GM18520 (cell line): ENCODE measurements around the gene VAV2.

Experiments
- ATAC-seq: cut with Tn5 transposase; IDR thresholded peaks from one replicate; pipeline ENCODE4 v1.9.1; 2021; ENCODE audit not compliant: unreplicated experiment

The VAV2 gene

DNA sequence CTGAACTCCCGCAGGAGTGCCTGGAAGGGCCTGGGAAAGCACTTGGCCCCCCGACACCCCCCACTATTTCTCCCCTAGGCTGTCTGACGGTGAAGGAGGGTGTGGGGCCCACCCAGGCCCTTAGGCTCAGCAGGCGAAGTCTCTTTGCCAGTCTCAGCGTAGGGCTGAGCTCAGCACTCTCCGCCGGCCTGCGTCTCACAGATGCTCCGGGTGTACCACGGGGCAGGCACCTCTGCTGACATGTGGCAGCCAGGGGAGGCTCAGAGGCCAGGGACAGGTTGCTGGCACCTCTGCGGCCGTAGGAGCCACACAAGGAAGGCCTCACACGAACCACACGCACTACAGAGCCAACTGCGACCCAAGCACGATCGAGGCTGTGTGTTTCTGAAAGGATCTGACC lies 114.2 kb downstream of the VAV2 start:
- no peak for ATAC-seq

DNA sequence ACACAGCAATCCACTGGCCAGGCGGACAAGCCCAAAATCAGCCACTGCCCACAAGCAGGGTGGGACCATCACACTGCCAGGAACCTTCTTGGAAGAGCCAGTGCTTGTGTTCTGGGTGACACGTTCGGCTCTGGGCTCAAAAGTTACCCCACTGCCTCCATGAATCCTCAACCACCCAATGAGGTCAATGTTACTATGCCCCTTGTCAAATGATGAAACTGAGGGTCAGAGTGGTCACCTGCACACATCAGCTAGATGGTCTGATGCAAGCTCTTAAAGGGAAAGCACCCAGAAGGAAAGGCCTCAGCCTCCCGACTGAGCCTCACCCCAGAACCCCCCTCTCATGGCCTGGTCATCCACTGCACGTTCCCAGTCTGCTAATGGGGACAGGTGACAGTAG lies 114.8 kb downstream of the VAV2 start:
- no peak for ATAC-seq

DNA sequence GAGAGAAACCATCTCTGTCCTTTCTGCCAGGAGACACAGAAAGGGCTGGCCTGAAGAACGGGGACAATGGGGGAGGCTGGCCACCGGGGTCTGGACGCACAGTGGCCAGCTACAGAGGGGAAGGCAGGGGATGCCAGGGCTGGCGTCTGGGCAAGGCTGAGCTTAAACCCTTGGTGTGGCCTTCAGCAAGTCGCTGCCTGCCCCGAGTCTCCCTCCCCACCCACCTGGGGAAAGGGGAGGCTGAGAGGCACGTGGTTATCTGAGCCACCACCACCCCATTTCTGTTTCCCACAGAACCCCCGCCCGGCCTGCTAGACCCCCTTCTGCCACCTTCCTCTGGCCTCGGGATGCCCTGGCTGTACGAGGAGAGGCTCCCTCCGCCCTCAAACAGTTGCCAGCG lies 115.3 kb downstream of the VAV2 start:
- ATAC-seq: no peak

DNA sequence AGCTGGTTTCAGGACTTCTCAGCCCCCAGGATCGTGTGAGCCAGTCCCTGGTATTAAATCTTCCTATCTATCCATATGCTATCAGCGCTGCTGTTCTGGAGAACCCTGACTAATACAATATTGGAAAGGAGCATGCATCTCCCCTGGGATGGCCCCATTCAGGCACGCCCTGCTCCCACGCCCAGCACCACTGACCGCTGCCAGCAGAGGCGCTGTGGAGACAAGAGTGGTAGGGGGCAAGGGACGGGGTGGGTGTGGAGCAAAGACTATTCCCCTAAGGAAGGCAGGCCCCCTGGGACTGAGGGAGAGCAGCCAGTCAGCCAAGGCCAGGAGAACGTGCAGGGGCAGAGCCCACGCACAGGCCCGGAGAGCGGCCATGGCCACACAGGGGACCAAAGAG lies 116.0 kb downstream of the VAV2 start:
- no peak for ATAC-seq

DNA sequence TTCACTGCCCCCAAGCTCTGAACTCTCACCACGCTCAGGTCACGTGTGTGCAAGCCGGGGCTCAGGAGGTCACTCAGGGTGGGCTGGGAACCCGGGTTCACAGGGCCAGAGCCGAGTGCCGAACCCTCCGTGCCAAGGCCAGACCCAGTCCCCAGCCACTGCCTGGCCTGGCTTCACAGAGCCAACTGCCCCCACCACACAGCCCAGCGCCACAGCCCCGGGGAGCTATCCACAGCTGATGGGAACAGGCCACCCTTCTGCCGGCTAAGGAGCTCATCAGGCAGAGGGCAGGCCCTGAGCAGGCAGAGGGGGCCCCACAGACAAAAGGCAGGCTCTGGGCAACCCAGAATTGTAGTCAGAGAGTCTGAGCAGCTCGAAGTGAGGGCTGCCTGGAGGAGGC lies 117.0 kb downstream of the VAV2 start:
- no peak for ATAC-seq

DNA sequence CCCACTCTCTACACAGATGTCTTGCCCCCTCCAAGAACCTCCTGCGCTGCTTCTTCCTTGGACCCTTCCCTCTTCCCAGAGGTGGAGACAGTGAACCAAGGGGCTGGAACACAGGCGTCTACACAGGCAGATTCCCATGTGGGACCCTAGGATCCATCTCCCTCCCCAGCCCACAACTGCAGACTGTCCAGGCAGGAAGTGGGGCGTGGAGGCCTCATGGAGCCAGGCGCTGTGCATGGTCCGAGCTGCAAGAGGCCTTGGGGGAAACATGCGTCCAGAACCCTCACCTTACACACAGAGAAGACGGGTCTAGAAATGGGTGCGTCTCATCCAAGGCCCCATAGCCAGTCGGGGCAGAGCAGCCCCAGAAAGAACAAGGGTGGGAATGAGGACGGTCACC lies 117.5 kb downstream of the VAV2 start:
- no peak for ATAC-seq

DNA sequence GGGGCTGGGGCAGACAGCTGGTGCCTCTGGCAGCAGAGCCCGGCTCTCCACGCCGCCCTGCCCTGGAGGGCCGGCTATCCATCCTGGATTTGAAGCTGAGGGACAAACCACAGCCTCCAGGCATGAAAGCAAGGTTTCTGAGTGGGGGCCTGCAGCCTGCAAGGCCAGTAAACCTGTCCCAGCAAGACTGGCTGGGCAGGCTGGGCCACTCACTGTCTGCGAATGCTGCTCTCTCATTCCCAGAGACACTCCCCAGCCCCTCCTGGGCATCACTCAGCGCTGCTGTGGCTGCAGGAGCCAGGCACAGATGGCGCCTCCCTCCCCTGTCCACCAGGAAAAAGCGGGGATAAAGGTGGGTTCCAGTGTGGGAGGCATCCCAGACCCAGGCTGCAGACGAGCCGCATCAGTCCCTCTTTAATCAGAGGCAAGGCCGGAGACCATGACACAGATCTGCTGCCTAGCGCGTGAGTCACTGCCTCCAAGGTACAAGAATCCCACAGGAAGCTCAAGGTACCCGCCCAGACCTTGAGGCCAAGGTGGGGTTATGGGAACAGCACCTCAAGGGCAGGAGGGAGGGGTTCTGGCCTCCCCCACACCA lies 118.0 kb downstream of the VAV2 start:
- ATAC-seq: no peak

DNA sequence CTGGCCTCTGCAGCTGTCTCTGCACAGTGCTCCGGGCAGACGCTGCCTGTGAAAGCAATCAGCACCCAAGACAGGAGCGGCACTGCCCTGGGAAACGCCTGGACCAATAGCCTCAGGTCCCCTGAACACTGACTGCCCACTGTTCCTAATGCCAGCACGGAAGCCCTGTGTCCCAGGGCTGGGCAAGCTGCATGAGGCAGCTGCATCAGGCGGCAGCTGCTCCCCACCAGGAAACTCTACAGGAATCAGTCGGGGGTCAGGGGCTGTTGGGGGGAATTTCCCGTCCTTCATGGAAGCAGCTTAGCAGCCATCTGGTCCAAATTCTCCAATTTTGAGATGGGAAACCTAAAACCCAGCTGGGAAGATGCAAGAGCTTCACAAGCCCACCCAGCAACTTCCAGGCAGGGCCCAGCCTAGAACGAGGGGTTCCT lies 118.6 kb downstream of the VAV2 start:
- ATAC-seq: no peak

DNA sequence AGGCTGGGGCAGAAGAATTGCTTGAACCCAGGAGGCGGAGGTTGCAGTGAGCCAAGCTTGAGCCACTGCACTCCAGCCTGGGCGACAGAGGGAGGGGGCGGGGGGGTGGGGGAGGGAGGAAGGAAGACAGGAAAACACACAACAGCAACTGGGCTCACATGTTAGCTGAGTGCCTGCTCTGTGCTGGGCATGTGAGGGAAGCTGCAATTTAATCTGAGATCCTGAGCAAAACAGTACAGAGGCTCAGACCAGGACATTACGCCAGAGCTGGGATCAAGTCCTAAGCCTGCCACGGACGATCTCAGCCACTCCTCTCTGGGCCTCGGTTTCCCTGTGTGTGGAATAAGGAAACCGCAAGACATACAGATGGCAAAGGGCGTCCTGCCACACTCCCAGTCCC lies 119.1 kb downstream of the VAV2 start:
- ATAC-seq: no peak

DNA sequence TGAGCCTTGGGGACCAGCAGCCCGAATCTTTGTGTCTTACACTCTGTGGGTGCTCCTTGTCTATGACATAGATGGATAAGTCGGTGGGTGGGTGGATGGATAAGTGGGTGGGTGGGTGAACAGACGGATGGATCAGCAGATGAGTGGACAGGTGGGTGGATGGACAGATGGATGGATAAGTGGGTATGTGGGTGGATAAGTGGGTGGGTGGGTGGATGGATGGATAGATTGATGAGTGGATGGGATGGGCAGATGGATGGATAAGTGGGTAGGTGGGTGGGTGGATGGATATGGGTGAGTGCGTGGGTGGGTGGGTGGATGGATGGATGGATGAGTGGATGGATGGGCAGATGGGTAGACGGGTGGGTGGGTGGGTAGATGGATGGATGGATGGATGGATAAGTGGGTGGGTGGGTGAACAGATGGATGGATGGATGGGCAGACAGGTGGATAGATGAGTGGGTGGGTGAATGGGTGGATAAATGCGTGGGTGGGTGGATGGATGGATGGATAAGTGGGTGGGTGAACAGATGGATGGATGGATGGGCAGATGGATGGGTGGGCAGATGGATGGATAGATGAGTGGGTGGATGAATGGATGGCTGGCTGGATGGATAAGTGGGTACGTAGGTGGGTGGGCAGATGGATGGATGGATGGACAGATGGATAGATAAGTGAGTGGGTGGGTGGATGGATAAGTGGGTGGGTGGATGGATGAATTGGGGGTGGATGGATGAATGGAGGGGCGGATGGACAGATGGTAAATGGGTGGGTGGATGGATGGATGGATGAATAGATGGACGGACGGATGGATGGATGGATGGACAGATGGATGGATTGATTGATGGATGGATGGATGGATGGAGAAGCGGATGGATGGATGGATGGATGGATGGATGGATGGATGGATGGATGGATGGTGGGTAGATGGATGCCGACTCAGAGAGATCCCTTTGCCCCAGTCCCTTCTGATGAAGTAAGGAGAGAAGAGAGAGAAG lies 121.2 kb downstream of the VAV2 start:
- no peak for ATAC-seq

DNA sequence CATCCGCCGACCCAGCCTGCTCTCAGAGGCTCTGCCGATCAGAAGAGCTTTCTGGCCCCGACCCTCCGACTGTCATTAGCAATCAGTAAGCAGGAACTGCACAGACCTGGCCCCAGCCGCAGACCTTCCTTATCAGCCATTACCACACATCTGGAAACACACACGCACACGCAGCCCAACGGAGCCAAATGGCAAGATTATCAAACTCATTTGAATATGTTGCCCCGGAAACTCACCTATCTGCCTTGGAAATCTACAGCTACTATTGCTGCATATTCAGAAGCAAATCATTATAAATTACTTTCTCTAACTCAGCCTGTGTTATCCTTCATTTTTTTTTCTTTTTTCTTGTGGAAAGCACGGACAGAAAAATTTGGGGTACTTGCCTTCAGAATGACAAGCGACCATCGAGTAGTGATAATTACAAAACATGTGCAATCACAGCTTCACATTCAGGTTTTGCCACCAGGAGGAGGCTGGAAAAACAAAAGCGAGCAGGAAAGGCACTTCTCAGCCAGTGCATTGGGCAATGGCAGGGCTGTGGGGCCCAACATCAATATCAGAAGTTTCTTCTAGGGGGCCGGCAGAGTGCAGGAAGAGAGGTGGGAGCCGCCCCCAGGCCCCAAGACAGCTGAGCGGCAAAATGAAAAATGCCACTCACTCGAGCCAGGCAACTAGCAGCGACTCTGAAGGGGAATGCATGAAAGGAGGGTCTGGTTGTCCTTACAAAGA lies 122.3 kb downstream of the VAV2 start:
- ATAC-seq: no peak

DNA sequence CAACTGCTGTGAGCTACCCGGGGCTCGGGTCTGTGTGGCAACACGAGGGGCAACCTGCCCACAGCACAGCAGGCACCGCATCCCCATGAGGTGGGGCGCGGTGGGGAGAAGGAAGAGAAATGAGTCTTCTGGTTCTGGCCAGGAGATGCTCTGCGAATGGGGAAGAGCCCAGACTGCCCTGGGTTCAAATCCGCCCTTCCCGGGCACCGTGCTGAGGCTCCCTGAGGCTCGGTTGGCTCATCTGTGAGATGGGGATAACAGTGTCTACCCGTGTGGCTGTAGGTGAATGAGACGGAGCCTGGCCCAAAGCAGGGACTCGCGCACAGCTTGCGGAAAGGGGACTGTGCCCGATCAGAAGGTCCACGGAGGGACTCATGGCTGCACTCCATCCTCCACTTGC lies 123.9 kb downstream of the VAV2 start:
- ATAC-seq: no peak

DNA sequence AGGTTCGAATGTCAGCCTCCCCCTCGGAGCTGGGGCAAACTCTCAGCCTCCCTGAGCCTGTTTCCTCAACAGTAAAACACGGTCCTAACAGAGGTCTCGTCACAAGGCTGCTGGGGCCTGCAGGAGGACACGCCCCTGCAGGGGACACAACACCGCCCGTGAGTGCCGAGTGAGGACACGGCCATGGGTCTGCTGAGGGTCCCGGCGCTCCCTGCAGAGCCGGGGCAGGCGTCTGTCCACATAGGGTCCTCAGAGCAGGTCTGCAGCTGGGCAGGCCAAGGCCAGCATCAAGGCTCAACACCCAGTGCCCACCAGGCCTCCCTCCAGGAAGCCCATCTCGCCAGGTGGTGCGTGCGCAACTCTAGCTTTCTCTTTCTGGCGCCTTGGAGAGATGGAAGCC lies 125.2 kb downstream of the VAV2 start:
- ATAC-seq: no peak

DNA sequence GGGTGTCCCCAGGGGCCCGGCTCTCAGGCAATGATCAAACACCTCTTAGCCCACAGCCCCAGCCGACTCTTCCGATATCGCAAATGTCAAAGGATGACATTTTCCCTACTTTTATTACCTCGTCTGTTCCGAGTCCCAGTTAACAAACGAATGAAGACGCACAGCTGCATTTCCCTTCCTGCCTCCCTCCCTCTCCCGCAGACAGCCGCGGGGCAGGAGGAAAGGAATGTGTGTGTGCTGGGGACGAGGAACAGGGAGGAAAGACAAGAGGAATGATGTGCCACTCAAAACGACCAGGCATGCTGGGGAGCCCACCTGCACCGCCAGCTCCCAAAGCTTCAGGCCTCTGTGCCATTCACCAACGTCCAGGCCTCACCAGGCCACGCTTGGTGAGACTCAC lies 128.1 kb downstream of the VAV2 start:
- ATAC-seq: no peak

DNA sequence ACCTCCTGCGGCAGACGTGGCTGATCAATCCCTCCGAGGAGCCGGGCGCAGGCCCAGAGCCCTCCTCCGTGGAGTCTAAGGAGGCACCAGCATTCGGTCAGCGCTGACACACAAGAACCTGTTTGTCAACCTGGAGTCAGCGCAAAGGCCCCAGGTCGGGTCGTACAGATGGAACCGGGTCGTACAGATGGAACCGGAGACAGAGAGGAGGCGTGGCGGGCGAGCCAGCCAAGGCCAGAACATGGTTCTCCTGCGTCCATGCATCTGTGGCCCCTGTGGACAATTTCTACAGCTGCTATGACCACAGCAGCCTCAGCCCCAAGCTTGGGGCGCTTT lies 128.9 kb downstream of the VAV2 start:
- no peak for ATAC-seq

DNA sequence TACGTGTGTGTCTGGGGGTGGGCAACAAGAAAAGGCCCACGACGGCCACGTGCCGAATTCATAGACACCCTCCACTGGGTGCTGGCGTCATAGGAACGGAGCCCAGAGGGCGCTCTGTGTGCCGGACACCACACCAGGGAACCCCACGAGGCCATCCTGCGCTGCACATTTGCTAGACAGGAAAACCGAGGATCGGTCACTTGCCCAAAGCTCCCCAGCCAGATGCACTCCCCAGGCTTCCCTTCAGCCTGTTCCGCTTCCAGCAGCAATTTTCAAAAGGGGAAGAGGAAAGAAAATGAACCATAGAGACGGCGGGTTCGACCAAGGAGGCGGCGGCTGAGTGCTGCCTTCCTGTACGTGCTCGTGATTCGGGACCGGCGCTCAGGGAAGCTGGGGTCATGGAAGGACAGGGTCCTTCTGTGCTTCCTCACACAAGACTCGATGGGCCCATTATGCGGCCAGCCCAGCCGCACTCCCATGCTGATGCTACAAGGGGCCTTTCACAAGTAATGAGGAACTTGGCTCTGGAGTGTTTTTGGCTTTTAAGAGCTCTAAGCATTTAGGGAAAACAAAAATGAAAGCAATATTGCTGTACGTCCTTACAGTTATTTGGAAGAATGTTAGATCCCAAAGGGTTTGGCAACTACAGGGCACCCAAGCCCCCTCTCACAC lies 129.4 kb downstream of the VAV2 start:
- no peak for ATAC-seq

DNA sequence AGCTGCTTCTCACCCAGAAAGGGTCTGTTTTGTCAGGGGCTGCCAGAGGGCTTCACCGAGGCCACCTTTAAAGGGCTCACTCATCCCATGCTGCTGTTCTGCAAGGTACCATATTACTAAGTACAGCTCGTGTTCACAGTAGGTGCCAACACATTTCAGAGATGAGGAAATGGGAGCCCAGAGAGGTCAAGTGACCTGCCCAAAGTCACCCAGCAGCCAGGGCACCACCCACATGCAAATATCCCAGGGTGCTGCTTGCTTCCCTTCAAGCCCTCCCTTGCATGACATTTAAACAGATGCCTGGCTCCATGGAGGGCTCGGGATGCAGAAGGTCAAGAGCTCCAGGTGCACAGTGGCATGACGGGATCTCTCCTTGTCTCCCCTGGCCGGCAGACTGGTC lies 130.4 kb downstream of the VAV2 start:
- ATAC-seq: no peak

DNA sequence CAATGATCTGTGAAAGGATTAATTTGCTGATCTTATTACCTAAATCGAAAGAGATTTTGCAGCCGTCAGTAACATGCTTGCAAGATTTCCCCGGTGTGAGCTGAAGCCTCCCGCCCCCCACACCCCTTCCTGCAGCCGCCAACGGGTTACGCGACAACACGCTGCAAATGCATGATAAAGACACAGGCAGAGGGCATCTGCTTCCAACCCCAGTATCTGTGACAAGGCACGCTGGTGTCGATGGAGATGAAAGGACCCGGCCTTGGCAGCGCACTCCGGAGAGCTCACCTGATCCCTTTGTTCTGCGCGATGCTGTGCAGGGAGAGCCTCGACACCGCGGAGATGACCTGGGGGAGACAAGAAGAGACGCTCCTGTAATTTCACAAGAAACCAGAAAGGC lies 131.0 kb downstream of the VAV2 start:
- no peak for ATAC-seq

DNA sequence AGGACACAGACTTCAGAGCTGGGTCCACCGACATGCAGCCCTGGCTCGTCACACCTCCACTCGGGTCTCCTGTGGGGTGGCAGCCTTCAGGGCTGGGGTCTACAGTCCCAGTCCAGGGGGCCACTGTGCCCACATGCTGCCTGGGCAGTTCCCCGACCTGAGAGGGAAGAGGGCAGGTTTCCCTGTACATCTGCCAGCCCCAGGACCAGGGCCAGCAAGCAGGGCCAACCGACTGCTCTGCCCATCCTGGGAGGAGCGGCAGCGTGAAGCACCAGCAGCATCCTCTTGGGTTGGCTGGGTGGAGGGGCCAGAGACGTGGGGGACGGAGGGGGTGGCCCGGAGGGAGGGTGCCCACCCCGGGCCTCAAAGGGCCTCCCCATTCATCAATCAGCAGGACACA lies 133.4 kb downstream of the VAV2 start:
- no peak for ATAC-seq

DNA sequence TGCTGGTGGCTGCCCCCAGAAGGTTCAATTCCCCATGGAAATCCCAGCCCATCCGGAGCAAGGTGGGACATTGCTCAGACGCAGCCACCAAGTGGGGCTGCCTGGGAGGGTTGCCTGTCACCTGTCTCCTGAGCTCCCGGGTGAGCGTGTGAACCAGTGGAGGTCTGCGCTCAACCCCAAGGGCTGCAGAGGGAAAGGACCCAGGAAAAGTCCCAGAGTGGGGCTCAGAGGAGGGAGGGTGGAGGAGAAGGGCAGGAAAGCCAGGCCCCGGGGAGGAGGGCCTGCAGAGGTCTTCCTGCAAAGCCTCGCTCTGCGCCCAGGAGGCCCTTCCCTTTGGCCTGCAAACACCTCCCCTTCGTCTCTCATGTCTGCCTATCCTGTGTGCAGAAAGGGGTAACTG lies 134.5 kb downstream of the VAV2 start:
- no peak for ATAC-seq

DNA sequence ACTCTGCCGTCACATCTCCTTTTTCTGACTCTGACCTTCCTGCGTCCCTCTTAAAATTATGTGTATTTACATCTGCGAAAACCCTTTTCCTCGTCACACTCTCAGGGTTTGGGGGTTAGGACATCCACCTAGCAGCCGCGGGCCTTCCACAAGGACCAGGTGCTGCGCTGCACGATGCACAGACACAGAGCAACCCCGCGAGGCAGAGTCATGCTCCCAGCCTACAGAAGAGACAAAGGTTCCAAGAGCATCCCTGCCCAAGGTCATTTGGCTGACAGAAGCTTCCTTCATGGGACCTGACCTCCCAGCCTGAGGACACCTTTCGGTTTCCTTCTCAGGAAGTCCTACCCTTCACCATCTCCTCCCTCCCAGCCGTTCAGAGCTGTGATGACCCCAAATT lies 135.3 kb downstream of the VAV2 start:
- no peak for ATAC-seq
